ENCODE results near the gene TCF7L1.
"Not testable (repeated sequence)": the region's sequence is repeated elsewhere in the genome, so short reads cannot be mapped to it uniquely, and the experiment has no call there.

Gene TCF7L1

DNA sequence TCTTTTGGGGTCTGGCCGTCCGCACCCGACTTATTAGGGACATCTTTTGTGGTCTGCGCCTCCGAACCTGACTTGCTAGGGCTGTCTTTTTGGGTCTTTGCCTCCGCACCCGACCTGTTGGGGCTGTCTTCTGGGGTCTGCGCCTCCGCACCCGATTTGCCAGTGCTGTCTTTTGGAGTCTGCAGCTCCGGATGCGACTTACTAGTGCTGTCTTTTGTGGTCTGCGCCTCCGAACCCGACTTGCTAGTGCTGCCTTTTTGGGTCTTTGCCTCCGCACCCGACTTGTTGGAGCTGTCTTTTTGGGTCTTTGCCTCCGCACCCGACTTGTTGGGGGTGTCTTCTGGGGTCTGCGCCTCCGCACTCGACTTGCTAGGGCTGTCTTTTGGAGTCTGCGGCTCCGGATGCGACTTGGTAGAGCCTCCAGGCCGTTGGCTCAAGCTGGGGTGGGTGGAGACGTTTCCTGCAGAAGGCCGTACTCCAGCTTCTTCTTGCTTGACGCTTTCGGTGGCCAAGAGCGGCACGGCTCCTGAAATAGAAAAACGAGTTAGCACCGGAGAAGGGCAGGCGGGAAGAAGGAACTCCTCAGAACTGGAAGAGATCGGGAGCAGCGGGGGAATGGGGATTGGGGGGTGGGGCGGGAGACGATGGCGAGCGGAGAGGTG, 194.1 kb downstream of the TCF7L1 start:
- peak; percentile 34 to 55 (median 47) for DNase-seq

DNA sequence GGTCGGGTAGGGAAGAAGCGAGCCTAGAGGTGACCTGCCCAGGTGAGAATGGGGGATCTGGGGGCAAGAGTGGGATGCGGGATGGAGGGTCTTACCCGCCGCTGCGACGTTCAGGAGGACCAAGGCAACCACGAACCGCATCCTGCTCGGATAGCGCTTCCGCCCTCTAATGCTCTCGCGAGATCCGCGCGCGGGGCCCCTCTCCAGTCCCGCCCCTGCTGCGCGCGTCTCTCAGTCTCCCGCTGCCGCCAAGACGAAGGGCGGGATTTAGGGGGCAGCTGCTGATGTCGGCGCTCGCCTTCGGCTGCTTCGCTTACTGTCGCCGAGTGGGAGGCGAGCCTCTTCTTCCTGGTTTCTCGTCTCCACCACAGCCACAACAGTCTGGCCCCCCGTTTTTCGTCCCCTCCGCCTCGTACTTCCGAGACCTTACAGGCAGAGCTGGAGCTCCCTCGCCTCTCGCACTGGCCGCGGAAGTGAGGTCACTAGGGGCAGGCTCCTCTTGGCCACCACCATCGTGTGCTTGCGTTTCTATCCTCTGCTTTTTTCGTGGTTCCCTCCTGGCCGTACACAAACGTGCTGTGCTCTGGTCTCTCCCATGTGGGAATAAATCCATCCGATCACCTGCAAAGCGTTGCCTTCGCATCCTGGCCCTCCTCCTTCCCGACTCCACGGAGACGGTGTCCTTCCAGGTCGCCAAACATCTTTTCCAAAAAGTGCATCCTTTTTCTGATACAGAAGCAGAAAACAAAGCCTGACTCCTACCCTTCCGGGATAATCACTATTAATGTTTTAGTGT, 194.8 kb downstream of the TCF7L1 start, which contains the start of gene TGOLN2:
TGOLN2 (minus strand) TSS at position 168 of the 796 bp plus-strand sequence; CDS start at position 141, 27 bp downstream.
- DNase-seq, result peak; percentile 95 to 98 (median 97)

DNA sequence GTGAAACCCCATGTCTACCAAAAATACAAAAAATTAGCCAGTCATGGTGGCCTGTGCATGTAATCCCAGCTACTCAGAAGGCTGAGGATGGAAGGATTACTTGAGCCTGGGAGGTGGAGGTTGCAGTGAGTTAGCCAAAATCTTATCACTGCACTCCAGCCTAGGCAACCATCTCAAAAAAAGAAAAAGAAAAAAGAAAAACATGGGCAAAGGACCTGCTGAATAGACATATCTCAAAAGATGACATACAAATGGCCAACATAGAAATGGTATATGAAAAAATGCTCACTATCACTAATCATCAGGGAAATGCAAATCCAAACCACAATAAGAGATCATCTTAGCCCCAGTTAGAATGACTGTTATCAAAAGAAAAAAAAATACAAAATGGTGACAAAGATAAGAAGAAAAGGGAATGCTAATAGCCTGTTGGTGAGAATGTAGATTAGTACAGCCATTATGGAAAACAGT, 196.0 kb downstream of the TCF7L1 start:
- DNase-seq, result no peak

DNA sequence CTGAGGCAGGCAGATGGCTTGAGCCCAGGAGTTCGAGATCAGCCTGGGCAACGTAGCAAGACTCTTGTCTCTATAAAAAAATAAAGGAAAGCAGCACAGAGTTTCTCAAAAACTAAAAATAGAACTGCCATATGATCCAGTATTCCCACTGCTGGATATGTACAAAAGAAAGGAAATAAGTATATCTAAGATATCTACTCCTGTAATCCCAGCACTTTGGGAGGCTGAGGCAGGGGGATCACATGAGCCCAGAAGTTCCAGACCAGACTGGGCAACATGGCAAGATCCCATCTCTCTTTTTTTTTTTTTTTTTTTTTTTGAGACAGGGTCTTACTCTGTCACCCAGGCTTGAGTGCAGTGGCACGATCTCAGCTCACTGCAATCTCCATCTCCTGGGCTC, 196.5 kb downstream of the TCF7L1 start:
- DNase-seq, result not testable (repeated sequence)

GRCh38 chr2:85330839-85331636, 197.8 kb downstream of the TCF7L1 start:
- DNase-seq, result no peak

GRCh38 chr2:85333877-85334276, 200.7 kb downstream of the TCF7L1 start:
- not testable (repeated sequence) for DNase-seq

GRCh38 chr2:85334928-85335327, 201.7 kb downstream of the TCF7L1 start:
- no peak for DNase-seq

DNA sequence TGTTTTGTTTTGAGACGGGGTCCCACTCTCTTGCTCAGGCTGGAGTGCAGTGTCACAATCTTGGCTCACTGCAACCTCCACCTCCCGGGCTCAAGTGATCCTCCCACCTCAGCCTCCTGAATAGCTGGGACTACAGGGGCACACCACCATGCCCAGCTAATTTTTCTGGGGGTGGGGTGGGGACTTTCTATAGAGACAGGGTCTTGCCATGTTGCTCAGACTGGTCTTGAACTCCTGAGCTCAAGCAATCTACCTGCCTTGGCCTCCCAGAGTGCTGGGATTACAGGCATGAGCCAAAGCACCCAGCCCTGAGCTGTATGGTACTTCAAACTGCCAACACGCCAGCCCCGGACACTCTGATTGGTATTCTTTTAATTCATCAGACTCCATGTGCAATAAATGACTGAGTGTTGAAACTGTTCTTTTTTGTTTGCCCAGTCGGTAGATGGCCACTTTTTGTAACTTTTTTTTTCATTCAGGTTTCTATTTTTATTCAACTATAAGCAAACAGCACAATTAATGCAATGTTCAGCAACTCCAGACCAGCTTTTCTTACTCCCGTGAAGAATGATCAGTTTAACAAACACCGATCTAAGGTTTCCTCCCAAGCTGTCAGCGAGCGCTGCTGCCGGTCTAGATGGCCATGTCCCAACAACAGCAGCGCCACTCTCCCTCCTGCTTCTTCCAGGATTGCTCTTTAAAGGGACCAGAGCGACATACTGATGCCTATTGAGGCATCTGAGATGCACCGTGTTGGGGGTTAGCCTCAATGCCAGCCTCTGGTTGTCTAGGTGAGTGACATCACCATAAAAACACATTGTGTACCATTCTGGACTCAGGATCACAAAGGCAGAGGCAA, 207.1 kb downstream of the TCF7L1 start:
- DNase-seq, result no peak

GRCh38 chr2:85341269-85342029, 208.3 kb downstream of the TCF7L1 start:
- no peak for DNase-seq

- no peak for DNase-seq
These were observed 209.0 kb downstream of the TCF7L1 start for GRCh38 chr2:85342156-85342555.

- DNase-seq, result not testable (repeated sequence)
These were observed 210.2 kb downstream of the TCF7L1 start for GRCh38 chr2:85343207-85343895.

- no peak for DNase-seq
These were observed 211.3 kb downstream of the TCF7L1 start for GRCh38 chr2:85344356-85344954.

- no peak for DNase-seq
These were observed 214.4 kb downstream of the TCF7L1 start for GRCh38 chr2:85347599-85347998.

- peak in 2 of 3 donors; percentile 7 to 12 for DNase-seq
These were observed 220.7 kb downstream of the TCF7L1 start for GRCh38 chr2:85353876-85354285.

DNA sequence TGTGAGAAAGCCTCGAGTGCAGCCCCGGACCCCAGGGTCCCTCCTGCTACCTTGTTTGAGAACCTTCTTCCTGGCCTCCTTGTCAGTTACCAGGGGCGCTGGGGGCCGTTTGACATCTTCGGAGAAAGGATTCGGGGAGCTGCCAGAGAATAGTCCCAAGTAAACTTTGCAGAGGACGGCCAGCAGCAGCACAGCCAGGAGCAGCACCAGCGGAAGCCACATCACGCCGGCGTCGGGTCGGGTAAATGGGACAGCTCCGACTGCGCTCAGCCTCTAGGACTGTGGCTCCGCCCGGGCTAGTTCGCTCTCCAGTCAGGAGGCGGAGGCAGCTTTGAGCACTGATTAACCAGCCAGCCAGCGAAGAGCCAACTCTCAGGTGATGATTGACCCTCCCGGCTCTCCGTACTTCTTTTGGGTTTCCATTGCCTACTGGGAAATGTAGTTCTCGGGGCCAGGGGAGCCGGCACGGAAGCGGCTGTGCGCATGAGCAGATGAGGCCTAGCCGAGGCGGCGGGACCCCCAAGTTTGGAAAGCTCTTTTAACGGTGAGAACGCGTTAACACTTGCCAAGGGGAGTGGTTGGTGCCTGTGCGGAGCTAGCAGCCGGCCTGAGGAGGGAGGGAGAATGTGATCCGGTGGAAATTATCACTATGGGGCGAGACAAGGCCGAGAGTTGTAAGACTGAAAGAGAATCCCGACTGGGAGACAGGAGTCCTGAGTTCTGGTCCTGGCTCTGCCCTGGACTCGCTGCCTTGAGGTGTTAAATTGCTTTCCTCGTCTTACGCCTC, 221.3 kb downstream of the TCF7L1 start, which contains the start of the genes ELMOD3 and RETSAT:
ELMOD3 (plus strand) TSS at position 484 of the 787 bp plus-strand sequence. CDS start 2,430 bp downstream, outside the sequence.
RETSAT (minus strand) TSS at position 243 of the 787 bp plus-strand sequence; CDS start at position 222, 21 bp downstream.
- DNase-seq, result peak; percentile 98 to 100 (median 98)

DNA sequence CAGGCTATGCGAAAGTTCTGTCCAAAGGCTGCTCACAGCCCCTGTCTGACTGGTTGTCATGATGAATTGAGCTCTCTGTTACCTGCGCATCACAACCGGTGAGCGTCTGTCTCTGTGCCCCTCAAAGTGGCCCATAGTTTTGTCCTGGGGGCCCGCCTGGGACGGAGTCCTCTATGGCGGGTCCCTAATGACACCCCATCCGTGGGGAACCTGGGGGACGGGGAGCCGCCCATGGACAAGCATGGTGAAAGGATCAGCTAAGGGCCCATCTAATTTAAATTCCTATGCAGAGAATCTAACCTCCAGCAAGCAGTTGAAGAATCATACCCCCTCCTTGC, 221.8 kb downstream of the TCF7L1 start:
- peak in 1 of 3 donors; percentile 12 for DNase-seq

GRCh38 chr2:85355521-85355920, 222.3 kb downstream of the TCF7L1 start:
- no peak for DNase-seq

DNA sequence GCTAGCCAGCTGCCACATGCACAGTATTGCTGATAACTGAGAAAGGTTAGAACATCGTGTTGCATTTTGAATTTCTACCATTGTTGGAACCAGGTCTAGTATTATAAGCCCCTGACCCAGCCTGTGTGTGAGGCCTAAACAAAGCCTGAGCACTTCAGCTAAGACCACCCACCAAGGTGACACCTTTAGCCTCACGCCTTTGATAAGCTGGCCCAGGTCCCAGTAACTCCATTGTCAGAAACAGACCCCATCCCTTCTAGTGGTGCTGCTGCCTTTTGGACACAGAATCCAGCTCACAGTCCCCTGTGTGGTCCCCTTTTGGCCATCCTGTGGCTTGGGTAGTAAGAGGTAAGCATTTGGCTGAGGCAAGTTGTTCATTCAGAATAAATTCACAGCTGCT, 223.0 kb downstream of the TCF7L1 start:
- no peak for DNase-seq

- no peak for DNase-seq
These were observed 224.5 kb downstream of the TCF7L1 start for GRCh38 chr2:85357736-85358135.

Measured in suppressor macrophage treated with lipopolysaccharide for 1 hour (primary cell).